ENCODE results near the gene ITGB6. TPM values are rescaled to one million over a fixed set of nuclear protein-coding genes. Genes with fewer than 3 reads are reported as not detected.

ITGB6 gene
- total and polyA plus RNA-seq, 10 of the 15 experiments (the other 5 are each of a cell fraction or from before 2014, with no cell fraction given) = 0.04 TPM; not detected in 9

DNA sequence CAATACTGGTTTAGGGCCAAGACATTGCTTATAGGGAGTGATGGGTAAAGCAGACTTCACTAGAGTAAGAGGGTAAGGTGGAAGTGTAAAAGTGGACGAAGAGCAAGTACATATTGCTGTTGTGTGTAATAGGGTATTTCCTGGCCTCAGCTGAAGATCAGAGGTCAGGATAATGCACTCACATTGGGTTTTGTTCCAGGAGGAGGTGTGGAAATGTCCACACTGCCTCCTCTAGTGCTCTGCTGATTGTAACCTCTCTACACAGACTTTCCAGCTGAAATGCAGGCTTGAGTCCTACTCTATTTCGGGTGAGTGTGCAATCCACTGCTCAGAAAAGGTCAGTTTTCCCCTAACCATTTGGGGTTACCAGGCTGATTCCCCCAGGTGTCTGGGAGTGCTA is 96.0 kb downstream of the ITGB6 start:
- intact Hi-C loops (cut with micrococcal nuclease; ENCODE audit: unreplicated experiment) (loop anchor here (10.0 kb wide), 2 partner anchors 209 to 961 kb away; no protein-coding TSS in a partner anchor), in situ Hi-C loops (cut with MboI) (no loop called here)
- ChIA-PET POLR2A (no interaction called here), CTCF (interaction anchor here (1.0 to 1.4 kb wide), 2 partner anchors 11 to 28 kb away, joined by 3 read pairs; no protein-coding TSS in a partner anchor), SMC1A (ENCODE audit: uncharacterized antibody, unreplicated experiment) (no interaction called here), RAD21 (ENCODE audit: unreplicated experiment) (no interaction called here)
- ATAC-seq (peak; percentile 46), DNase-seq (ENCODE audit: low read depth, low spot score) (no peak), FAIRE-seq (no peak)
- H2AFZ ChIP-seq (ENCODE audit: control insufficient read depth, low read depth, low read length) = no peak overlapping the region
- no peak overlapping the region for H3K4me3 ChIP-seq
- H3K27me3 ChIP-seq (replicated peaks in 1 of 2; ENCODE audit: control insufficient read depth in 2 of 2, insufficient read depth in 2 of 2, low read length in 1 of 2) = peaks cover 2 to 5% of the 10 kb centered on the region in 2 experiments; a peak in 2 of 4 replicates
- WGBS (ENCODE audit: insufficient coverage, insufficient replicate concordance, low lambda C conversion rate, missing lambda C conversion rate) = 0% methylated on average over 2 of the region's 2 CpGs
- H3K4me2 ChIP-seq (ENCODE audit: control insufficient read depth, insufficient read depth) = no peak overlapping the region
- H3K9ac ChIP-seq (ENCODE audit: control insufficient read depth, insufficient read depth, low read length) = no peak overlapping the region
- no peak overlapping the region for H3K27ac ChIP-seq (ENCODE audit: control insufficient read depth, insufficient read depth)
- no peaks in the 10 kb centered on the region; the same call in 1 of the 2 replicates for H3K4me1 ChIP-seq (ENCODE audit: control insufficient read depth, insufficient read depth, low read length)
- H4K20me1 ChIP-seq (ENCODE audit: control insufficient read depth, insufficient read depth) = no peaks in the 10 kb centered on the region
- H3K79me2 ChIP-seq (ENCODE audit: control insufficient read depth, insufficient read depth, low read length) = no peaks in the 10 kb centered on the region
- no peaks in the 10 kb centered on the region; the same call in 2 of the 3 replicates for H3K9me3 ChIP-seq (replicated peaks; ENCODE audit: control insufficient read depth, insufficient read depth, low read length)
- H3K36me3 ChIP-seq (ENCODE audit: control insufficient read depth in 2 of 2, insufficient read depth in 2 of 2, low read length in 1 of 2) = no peaks in the 10 kb centered on the region
- BruUV-seq (replicated peaks) = no TSS peak
- TF ChIP-seq MTA2 (IDR thresholded peaks at IDR 0.05; ENCODE audit: low read depth) (no peak), RFX5 (IDR thresholded peaks at IDR 0.05; ENCODE audit: low read depth, low read length) (no peak), IKZF1 (conservative IDR thresholded peaks at IDR 0.05) (peak; percentile 26; the same call in 1 of the 2 replicates), SREBF1 (IDR thresholded peaks at IDR 0.05; ENCODE audit: low read length) (no peak), POLR2AphosphoS5 (IDR thresholded peaks at IDR 0.05; ENCODE audit: low read length) (no peak), FOXM1 (IDR thresholded peaks at IDR 0.05; ENCODE audit: low read depth, low read length) (no peak), NR2F1 (conservative IDR thresholded peaks at IDR 0.05) (peak; percentile 71), CHD4 (IDR thresholded peaks at IDR 0.05) (no peak)
- TF ChIP-seq, protein P1, sequence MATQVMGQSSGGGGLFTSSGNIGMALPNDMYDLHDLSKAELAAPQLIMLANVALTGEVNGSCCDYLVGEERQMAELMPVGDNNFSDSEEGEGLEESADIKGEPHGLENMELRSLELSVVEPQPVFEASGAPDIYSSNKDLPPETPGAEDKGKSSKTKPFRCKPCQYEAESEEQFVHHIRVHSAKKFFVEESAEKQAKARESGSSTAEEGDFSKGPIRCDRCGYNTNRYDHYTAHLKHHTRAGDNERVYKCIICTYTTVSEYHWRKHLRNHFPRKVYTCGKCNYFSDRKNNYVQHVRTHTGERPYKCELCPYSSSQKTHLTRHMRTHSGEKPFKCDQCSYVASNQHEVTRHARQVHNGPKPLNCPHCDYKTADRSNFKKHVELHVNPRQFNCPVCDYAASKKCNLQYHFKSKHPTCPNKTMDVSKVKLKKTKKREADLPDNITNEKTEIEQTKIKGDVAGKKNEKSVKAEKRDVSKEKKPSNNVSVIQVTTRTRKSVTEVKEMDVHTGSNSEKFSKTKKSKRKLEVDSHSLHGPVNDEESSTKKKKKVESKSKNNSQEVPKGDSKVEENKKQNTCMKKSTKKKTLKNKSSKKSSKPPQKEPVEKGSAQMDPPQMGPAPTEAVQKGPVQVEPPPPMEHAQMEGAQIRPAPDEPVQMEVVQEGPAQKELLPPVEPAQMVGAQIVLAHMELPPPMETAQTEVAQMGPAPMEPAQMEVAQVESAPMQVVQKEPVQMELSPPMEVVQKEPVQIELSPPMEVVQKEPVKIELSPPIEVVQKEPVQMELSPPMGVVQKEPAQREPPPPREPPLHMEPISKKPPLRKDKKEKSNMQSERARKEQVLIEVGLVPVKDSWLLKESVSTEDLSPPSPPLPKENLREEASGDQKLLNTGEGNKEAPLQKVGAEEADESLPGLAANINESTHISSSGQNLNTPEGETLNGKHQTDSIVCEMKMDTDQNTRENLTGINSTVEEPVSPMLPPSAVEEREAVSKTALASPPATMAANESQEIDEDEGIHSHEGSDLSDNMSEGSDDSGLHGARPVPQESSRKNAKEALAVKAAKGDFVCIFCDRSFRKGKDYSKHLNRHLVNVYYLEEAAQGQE (IDR thresholded peaks at IDR 0.05; ENCODE audit: low read depth, low read length) = no peak

Measured in GM12878 (cell line).